ENCODE data around the gene SNX24. TPM values are rescaled to one million over a fixed set of nuclear protein-coding genes. Genes with fewer than 3 reads are reported as not detected.

The SNX24 gene
- polyA plus RNA-seq, 2 of the 4 experiments (the other 2 are of a cell fraction) = 20.4 to 22.4 TPM

DNA sequence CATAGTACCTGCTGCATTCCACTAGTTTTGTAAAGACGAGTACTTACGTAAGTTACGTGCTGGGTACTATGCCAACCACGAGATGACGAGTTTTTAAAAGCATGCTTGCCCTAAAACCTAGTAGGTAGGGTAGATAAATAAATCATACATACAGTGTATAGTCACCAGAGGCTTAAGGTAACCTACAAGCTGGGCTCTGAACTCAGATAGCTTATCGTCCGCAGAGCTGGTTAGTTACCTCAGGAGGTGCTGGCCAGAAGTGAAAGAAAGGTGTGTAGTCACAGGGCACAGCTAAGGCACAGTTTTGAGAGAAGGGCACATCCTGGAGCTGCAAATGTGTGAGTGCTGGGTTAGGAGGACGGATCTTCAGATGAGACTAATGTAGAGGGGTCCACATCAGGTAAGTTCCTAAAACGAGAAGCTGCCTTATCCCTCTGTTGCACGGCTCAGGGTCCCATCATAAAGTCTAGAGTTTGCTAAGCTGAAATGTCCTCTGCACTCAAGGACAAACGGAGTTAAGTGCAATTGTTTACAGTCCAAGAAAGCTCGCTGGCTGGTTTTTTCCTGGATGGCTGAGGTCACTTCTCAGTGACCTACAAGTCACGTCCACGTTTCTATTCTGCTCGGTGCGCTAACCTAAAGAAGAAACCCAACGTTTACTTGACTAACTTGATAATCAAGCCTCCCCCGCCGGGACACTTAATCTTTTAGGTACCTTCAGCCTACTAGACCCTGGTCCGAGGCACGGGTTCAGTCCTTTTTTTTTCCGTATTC, 1.1 kb upstream of the SNX24 start:
- Histone ChIP-seq H3K9me3 (no peaks in the 10 kb centered on the region), H3K4me3 (peak overlapping the region; percentile 80), H3K27ac (peak overlapping the region; percentile 94 to 99), H3K4me2 (peak overlapping the region; percentile 90), H3K4me1 (peaks cover 35% of the 10 kb centered on the region)
- TF ChIP-seq KDM5A (IDR thresholded peaks at IDR 0.05) (no peak), CHD4 (IDR thresholded peaks at IDR 0.05; ENCODE audit: borderline replicate concordance) (no peak), CBX8 (IDR thresholded peaks at IDR 0.05) (no peak), TP53 (CRISPR knock-in tag; IDR thresholded peaks at IDR 0.05) (no peak), RAD21 (conservative IDR thresholded peaks at IDR 0.05 in 1 of 2, IDR thresholded peaks at IDR 0.05 in 1 of 2) (no peak), HOXA7 (CRISPR knock-in tag; IDR thresholded peaks at IDR 0.05) (no peak), FOSL2 (IDR thresholded peaks at IDR 0.05) (no peak), FOSL2 (CRISPR knock-in tag; IDR thresholded peaks at IDR 0.05) (no peak), ZNF302 (CRISPR knock-in tag; IDR thresholded peaks at IDR 0.05) (no peak), NPAS2 (CRISPR knock-in tag; IDR thresholded peaks at IDR 0.05; ENCODE audit: borderline replicate concordance) (no peak), CEBPB (IDR thresholded peaks at IDR 0.05) (no peak), MAFK (IDR thresholded peaks at IDR 0.05; ENCODE audit: partially characterized antibody) (no peak), CHD2 (IDR thresholded peaks at IDR 0.05; ENCODE audit: low read length, partially characterized antibody) (no peak), ELK1 (IDR thresholded peaks at IDR 0.05; ENCODE audit: low read depth, low read length) (no peak), ZFP36 (IDR thresholded peaks at IDR 0.05; ENCODE audit: borderline replicate concordance, partially characterized antibody) (no peak), POLR2A (IDR thresholded peaks at IDR 0.05; ENCODE audit: low read length) (no peak), EHF (CRISPR knock-in tag; IDR thresholded peaks at IDR 0.05) (no peak), GATA3 (IDR thresholded peaks at IDR 0.05; ENCODE audit: borderline replicate concordance) (no peak), ATOH8 (CRISPR knock-in tag; IDR thresholded peaks at IDR 0.05; ENCODE audit: low read depth) (no peak), FOSB (CRISPR knock-in tag; IDR thresholded peaks at IDR 0.05) (no peak)
- FAIRE-seq = no peak
- POLR2A ChIA-PET = interaction anchor here (0.9 to 1.8 kb wide), 4 partner anchors 28 to 191 kb away, joined by 3 to 6 read pairs (median 4); partner anchors contain the start of gene SNX2
- CTCF ChIA-PET = interaction anchor here (0.6 to 1.1 kb wide), 3 partner anchors 13 to 373 kb away, joined by 3 read pairs; no protein-coding TSS in a partner anchor
- WGBS (ENCODE audit: missing lambda C conversion rate) = 67% methylated on average over 22 of the region's 22 CpGs
- DNase-seq (ENCODE audit: low read depth in 1 of 2, low spot score in 1 of 2) = no peak
- no peak for ATAC-seq

DNA sequence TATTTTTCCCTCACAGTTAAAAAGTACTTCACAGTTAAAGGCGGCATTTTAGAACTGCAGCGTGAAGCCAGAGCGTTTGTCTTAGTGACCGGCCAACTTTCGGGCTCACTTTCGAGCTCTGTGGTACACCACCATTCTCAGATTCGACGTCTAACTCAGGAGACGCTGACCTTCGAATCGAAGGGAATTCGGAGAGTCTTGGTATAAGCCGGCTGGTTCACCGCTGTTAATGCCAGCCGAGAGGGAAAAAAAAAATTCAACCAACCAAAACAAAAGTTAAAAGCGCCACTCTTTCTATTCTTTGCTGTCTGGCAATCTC, 544 bp upstream of the SNX24 start:
- DNase-seq (ENCODE audit: low read depth in 1 of 2, low spot score in 1 of 2) = peak in 1 of 2 experiments; percentile 6
- peak overlapping the region; percentile 90 for H3K4me2 ChIP-seq
- no peak for TF ChIP-seq FOXS1 (CRISPR knock-in tag; IDR thresholded peaks at IDR 0.05)
- TF ChIP-seq, protein P1, sequence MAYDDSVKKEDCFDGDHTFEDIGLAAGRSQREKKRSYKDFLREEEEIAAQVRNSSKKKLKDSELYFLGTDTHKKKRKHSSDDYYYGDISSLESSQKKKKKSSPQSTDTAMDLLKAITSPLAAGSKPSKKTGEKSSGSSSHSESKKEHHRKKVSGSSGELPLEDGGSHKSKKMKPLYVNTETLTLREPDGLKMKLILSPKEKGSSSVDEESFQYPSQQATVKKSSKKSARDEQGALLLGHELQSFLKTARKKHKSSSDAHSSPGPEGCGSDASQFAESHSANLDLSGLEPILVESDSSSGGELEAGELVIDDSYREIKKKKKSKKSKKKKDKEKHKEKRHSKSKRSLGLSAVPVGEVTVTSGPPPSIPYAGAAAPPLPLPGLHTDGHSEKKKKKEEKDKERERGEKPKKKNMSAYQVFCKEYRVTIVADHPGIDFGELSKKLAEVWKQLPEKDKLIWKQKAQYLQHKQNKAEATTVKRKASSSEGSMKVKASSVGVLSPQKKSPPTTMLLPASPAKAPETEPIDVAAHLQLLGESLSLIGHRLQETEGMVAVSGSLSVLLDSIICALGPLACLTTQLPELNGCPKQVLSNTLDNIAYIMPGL (CRISPR knock-in tag; IDR thresholded peaks at IDR 0.05; ENCODE audit: borderline replicate concordance) = no peak
- TF ChIP-seq REST (IDR thresholded peaks at IDR 0.05) = no peak
- no peak for TF ChIP-seq HOXB13 (CRISPR knock-in tag; IDR thresholded peaks at IDR 0.05; ENCODE audit: low read depth)
- TF ChIP-seq ZC3H11A (IDR thresholded peaks at IDR 0.05) = no peak
- TF ChIP-seq EHF (CRISPR knock-in tag; IDR thresholded peaks at IDR 0.05) = no peak
- no peak for TF ChIP-seq JUN (IDR thresholded peaks at IDR 0.05)
- no peak for TF ChIP-seq ZNF302 (CRISPR knock-in tag; IDR thresholded peaks at IDR 0.05)
- no peak for TF ChIP-seq RCOR1 (IDR thresholded peaks at IDR 0.05; ENCODE audit: low read depth, low read length)
- TF ChIP-seq HDAC2 (IDR thresholded peaks at IDR 0.05) = no peak
- no peak for TF ChIP-seq RARB (CRISPR knock-in tag; IDR thresholded peaks at IDR 0.05)
- no peak for TF ChIP-seq NPAS2 (CRISPR knock-in tag; IDR thresholded peaks at IDR 0.05; ENCODE audit: borderline replicate concordance)
- TF ChIP-seq MAZ (IDR thresholded peaks at IDR 0.05; ENCODE audit: borderline replicate concordance, low read depth, low read length) = no peak
- TF ChIP-seq ZFP36 (IDR thresholded peaks at IDR 0.05; ENCODE audit: borderline replicate concordance, partially characterized antibody) = no peak
- peak overlapping the region; percentile 80 for H3K4me3 ChIP-seq
- H3K4me1 ChIP-seq = peaks cover 40% of the 10 kb centered on the region
- CTCF ChIA-PET = interaction anchor here (0.7 to 1.1 kb wide), 2 partner anchors 13 to 371 kb away, joined by 3 read pairs; no protein-coding TSS in a partner anchor
- POLR2A ChIA-PET = interaction anchor here (0.8 to 1.8 kb wide), 5 partner anchors 28 to 667 kb away, joined by 3 to 6 read pairs (median 4); partner anchors contain the start of genes CSNK1G3 and SNX2
- 9% methylated on average over 16 of the region's 16 CpGs for WGBS (ENCODE audit: missing lambda C conversion rate)
- H3K9me3 ChIP-seq = no peaks in the 10 kb centered on the region
- ATAC-seq = peak; percentile 26 to 32
- H3K27ac ChIP-seq = peak overlapping the region; percentile 94 to 99
- no peak for FAIRE-seq
